IPS-18c (cell line): ENCODE data around the gene IQCM.

Experiments used
- H3K4me3 ChIP-seq: 2 replicates; pipeline ENCODE4 v1.7.0; 2013; ENCODE audit warnings: low read depth, mild to moderate bottlenecking, low read length, moderate library complexity; ENCODE audit not compliant: insufficient read depth
- H3K9me3 ChIP-seq: one replicate; pipeline ENCODE4 v1.6.1; 2013; ENCODE audit warnings: mild to moderate bottlenecking, low read length, moderate library complexity; ENCODE audit not compliant: control insufficient read depth, insufficient read depth

IQCM gene, protein sequence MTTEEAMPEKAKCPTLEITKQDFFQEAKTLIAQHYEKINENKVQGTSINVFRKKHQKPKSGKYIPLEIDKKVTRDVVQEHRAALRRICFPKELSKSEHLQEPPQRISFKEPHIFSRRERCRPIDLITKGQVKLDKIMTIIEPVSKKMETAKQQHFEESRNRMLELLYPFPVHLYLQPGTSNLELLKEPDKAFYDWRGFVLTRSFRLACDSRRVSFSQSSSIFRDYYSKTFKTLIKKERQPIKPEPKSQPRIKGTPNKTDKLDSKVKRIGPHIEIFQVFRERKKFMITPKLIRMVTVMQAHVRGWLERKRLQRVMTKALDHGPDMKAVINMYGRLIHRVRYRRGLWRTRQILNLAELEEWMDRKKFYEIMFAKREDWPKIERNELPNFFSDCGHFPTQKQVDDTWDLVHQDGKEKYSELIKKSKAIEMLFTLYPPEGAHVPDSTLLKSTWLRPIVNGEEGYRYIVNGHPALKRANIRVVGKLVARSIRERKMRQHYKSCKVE

DNA sequence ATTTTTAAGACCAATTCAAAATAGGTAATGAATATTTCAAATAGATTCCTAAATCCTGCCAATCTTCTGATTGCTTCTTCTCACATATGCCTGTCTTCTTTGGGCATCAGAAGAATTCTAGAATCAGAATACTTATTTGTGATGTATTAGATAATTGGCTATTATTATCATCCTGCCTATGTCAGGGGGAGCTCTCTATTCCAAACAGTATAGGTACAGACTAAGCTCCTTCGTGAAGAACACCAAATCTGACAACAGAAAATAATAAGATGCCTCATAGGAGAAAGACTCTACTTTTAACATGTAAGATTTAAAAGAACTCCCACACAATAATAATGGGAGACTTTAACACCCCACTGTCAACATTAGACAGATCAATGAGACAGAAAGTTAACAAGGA, at the start of gene IQCM:
Gene IQCM (minus strand): TSS at position 101 of the 400 bp plus-strand sequence. CDS start 73,152 bp downstream, outside the sequence.
- Histone ChIP-seq H3K4me3 (no peak within 1 kb of the TSS), H3K9me3 (no peaks in the 10 kb centered on the region)

DNA sequence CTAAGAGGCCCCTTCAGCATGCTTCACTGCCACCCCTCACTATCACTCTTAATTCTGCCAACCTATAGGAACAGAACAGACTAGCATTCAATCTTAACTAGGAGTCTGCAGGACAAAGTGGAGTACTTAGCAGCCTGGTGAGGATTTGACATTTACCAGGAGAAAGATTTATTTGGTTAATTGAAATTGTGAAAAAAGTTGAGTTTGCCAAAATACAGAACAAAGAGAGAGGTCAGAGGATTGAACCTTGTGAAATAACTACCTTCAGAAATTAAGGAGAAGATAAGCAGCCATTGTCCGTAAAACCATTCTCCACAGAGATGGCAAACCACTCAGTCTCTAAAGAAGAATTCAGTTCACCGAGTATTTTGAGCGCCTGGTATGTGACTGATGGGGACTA, 41.8 kb upstream of the IQCM start:
- Histone ChIP-seq H3K4me3 (no peak overlapping the region), H3K9me3 (no peaks in the 10 kb centered on the region)

GRCh38 chr4:149845743-149846142, 30.1 kb upstream of the IQCM start:
- Histone ChIP-seq H3K9me3 (no peaks in the 10 kb centered on the region), H3K4me3 (no peak overlapping the region)

- Histone ChIP-seq H3K4me3 (no peak overlapping the region), H3K9me3 (no peaks in the 10 kb centered on the region)
Measured at GRCh38 chr4:149841686-149842085, 26.0 kb upstream of the IQCM start.

DNA sequence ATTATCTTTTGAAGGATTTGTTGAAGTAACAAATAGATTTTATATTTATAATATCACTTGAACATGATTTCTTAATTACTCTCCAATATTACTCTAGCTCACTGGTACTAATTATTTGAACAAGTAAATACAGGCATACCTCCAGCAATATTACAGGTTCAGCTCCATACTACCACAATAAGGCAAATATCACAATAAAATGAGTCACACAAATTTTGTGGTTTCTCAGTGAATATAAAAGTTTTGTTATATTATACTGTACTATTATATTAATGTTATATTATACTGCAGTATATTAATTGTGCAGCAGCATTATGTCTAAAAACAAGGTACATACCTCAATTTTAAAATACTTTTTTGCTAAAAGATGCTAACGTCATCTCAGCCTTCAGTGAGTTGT, 22.4 kb upstream of the IQCM start:
- Histone ChIP-seq H3K9me3 (no peaks in the 10 kb centered on the region), H3K4me3 (no peak overlapping the region)

GRCh38 chr4:149836546-149836945, 20.9 kb upstream of the IQCM start:
- Histone ChIP-seq H3K9me3 (no peaks in the 10 kb centered on the region), H3K4me3 (no peak overlapping the region)

GRCh38 chr4:149835280-149835679, 19.6 kb upstream of the IQCM start:
- no peaks in the 10 kb centered on the region for H3K9me3 ChIP-seq
- no peak overlapping the region for H3K4me3 ChIP-seq

- Histone ChIP-seq H3K9me3 (no peaks in the 10 kb centered on the region), H3K4me3 (no peak overlapping the region)
Measured at GRCh38 chr4:149831656-149832208, 16.1 kb upstream of the IQCM start.

DNA sequence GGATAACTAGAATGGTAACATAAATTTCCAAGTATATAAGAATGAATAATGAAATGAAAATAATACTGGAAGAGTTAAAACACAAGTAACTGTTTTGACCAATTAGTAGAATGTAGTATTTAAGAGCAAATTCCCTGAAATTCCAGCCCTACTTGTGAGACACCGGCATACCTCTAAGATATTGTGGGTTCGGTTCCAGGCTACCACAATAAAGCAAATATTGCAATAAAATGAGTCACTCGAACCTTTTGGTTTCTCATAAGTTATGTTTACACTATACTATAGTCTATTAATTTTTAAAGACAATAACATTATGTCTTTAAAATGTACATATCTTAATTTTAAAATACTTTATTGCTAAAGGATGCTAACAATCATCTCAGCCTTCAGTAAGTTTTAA, 15.2 kb upstream of the IQCM start:
- no peak overlapping the region for H3K4me3 ChIP-seq
- no peaks in the 10 kb centered on the region for H3K9me3 ChIP-seq

DNA sequence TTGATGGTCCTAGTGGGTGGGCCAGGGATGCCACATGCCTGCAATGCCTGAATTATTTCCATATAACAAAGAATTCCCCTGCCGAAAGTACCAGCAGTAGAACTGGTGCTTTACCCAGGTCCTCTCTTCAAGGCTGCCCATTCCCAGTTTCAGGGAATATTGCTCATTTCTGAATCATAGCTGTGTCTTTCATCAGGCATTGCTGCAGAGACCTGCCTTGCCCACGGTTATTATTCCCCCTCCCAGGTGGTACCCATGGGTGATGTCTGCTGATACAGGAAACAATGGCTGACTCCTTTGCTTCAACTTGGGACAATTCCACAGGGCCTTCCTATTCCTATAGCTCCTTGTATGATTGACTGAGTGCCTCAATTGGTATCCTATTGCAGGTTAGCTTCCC, 9.7 kb upstream of the IQCM start:
- no peaks in the 10 kb centered on the region for H3K9me3 ChIP-seq
- H3K4me3 ChIP-seq, result no peak overlapping the region

GRCh38 chr4:149823769-149824221, 8.2 kb upstream of the IQCM start:
- Histone ChIP-seq H3K9me3 (no peaks in the 10 kb centered on the region), H3K4me3 (no peak overlapping the region)

- no peak overlapping the region for H3K4me3 ChIP-seq
- no peaks in the 10 kb centered on the region for H3K9me3 ChIP-seq
Measured at GRCh38 chr4:149801416-149801815, 14.2 kb downstream of the IQCM start.

DNA sequence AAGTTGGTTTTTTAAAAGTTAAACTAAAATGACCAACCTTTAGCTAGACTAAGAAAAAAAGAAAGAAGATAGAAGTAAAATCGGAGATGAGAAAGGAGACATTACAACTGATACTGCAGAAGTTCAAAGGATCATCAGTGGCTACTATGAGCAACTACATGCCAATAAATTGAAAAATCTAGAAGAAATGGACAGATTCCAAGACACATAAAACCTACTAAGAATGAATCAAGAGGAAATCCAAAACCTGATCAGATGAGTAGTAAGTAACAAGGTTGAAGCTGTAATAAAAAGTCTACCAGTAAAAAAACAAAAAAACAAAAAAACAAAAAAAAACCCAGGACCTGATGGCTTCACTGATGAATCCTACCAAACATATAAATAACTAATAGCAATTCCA, 16.1 kb downstream of the IQCM start:
- no peaks in the 10 kb centered on the region for H3K9me3 ChIP-seq

DNA sequence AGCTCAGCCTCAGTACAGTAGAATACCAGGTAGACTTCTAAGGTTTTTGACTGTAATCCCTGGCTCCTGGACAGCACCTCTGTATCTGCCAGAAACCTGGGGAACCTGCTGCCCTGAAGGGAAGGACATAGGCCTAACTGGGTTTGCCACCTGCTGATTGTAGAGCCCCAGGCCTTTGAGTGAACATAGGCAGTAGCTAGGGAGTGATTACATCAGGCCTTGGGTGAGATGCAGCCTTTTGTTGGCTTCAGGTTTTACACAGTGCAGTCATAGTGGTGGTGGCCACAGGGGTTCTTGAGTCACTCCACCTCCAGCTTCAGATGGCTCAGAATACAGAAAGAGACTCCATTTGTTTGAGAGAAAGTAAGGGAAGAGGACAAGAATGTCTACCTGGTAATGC, 19.3 kb downstream of the IQCM start:
- Histone ChIP-seq H3K9me3 (no peaks in the 10 kb centered on the region), H3K4me3 (no peak overlapping the region)

More for the DNA sequence above, 16.1 kb downstream of the IQCM start:
- no peak overlapping the region for H3K4me3 ChIP-seq

- Histone ChIP-seq H3K9me3 (no peaks in the 10 kb centered on the region), H3K4me3 (no peak overlapping the region)
Measured at GRCh38 chr4:149795256-149795655, 20.4 kb downstream of the IQCM start.

DNA sequence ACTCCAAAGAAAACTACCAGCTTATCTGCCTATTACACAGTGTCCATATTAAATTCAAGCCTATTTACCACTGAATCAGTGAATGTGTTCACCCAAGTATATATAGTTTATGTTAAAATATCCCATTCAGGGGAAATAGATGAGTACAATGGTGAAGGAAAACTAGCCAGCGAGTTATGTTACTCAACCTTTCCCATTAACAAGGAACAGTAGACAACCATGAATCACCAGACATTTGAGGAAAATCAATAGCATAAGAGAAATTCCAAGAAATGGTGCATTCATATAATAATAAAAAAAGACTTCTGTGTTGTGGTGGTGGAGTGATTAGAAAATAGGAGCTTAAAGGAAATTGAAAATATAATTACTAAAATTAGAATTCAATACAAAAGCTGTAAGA, 21.3 kb downstream of the IQCM start:
- no peaks in the 10 kb centered on the region for H3K9me3 ChIP-seq
- no peak overlapping the region for H3K4me3 ChIP-seq

- no peak overlapping the region for H3K4me3 ChIP-seq
- no peaks in the 10 kb centered on the region for H3K9me3 ChIP-seq
Measured at GRCh38 chr4:149793459-149793858, 22.2 kb downstream of the IQCM start.

- no peak overlapping the region for H3K4me3 ChIP-seq
Measured at GRCh38 chr4:149791851-149792250, 23.8 kb downstream of the IQCM start.

More at GRCh38 chr4:149791851-149792250, 23.8 kb downstream of the IQCM start:
- H3K9me3 ChIP-seq, result no peaks in the 10 kb centered on the region
